Measurements from ENCODE around the gene SETD1A.

Gene SETD1A

DNA sequence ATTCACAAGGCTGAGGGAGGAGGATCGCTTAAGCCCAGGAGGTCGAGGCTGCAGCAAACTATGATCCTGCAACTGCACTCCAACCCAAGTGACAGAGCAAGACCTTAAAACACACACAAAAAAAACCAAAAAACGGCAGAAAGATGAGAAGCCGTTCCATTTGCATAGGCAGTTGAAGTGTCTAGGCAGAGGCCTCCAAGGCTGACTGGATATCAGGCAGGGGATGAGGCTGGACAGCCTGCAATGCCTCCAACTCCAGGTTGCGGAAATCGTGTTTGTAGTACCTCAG is 36.2 kb upstream of the SETD1A start:
- Histone ChIP-seq H3K27ac (replicated peaks) (no peak overlapping the region), H3K27me3 (ENCODE audit: insufficient read depth, poor library complexity, severe bottlenecking) (no peaks in the 10 kb centered on the region), H3K4me3 (replicated peaks; ENCODE audit: insufficient read depth, low read length) (peak overlapping the region; percentile 67)
- DNase-seq (ENCODE audit: low read depth in 1 of 2, low spot score in 1 of 2), result no peak
- TF ChIP-seq REST (IDR thresholded peaks at IDR 0.05; ENCODE audit: insufficient replicate concordance, low read depth) (no peak), POLR2AphosphoS5 (IDR thresholded peaks at IDR 0.05; ENCODE audit: low read depth) (no peak), GABPA (IDR thresholded peaks at IDR 0.05; ENCODE audit: low read depth) (no peak), SPI1 (IDR thresholded peaks at IDR 0.05; ENCODE audit: borderline replicate concordance, low read depth) (no peak)
- TF ChIP-seq, protein P1, sequence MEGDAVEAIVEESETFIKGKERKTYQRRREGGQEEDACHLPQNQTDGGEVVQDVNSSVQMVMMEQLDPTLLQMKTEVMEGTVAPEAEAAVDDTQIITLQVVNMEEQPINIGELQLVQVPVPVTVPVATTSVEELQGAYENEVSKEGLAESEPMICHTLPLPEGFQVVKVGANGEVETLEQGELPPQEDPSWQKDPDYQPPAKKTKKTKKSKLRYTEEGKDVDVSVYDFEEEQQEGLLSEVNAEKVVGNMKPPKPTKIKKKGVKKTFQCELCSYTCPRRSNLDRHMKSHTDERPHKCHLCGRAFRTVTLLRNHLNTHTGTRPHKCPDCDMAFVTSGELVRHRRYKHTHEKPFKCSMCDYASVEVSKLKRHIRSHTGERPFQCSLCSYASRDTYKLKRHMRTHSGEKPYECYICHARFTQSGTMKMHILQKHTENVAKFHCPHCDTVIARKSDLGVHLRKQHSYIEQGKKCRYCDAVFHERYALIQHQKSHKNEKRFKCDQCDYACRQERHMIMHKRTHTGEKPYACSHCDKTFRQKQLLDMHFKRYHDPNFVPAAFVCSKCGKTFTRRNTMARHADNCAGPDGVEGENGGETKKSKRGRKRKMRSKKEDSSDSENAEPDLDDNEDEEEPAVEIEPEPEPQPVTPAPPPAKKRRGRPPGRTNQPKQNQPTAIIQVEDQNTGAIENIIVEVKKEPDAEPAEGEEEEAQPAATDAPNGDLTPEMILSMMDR (IDR thresholded peaks at IDR 0.05; ENCODE audit: insufficient read depth, low read length), result no peak

DNA sequence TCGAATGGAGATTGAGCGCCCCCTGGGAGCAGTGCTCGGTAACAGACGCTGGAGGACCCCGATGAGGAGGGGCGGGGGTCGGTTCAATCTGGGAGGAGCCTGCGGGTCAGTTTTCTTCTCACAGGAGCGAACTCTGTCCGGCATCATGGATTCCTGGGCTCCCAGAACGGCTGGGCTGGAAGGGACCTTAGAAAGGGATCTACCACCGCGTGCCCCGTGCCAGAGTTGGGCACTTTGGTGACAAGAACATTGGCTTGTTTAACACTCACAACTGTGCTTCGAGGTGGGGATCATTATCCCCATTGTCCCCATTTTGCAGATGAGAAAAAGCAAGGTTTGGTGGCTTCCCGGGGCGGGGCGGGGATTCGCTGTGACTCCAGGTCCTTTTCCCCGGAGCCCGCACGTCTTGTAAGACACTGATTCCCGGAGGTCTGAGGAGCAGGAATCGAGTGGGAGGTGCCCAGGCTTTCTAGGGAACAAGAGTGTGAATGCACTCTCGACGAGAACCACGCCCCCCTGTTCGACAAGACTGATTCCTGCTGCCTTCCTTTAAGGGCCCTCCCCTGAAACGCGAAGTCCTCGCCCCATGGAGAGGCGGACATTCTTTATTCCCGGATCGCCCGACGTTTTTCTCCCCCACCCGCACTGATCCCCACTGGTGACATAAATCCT is 35.7 kb upstream of the SETD1A start:
- H3K27ac ChIP-seq (replicated peaks), result peak overlapping the region; percentile 51
- TF ChIP-seq REST (IDR thresholded peaks at IDR 0.05; ENCODE audit: insufficient replicate concordance, low read depth), result no peak
- TF ChIP-seq GABPA (IDR thresholded peaks at IDR 0.05; ENCODE audit: low read depth), result no peak
- TF ChIP-seq, protein P1 (IDR thresholded peaks at IDR 0.05; ENCODE audit: insufficient read depth, low read length), result peak; percentile 90
- TF ChIP-seq SPI1 (IDR thresholded peaks at IDR 0.05; ENCODE audit: borderline replicate concordance, low read depth), result no peak
- TF ChIP-seq POLR2AphosphoS5 (IDR thresholded peaks at IDR 0.05; ENCODE audit: low read depth), result no peak
- no peaks in the 10 kb centered on the region for H3K27me3 ChIP-seq (ENCODE audit: insufficient read depth, poor library complexity, severe bottlenecking)
- H3K4me3 ChIP-seq (replicated peaks; ENCODE audit: insufficient read depth, low read length), result peak overlapping the region; percentile 67
- peak; percentile 75 to 91 for DNase-seq (ENCODE audit: low read depth in 1 of 2, low spot score in 1 of 2)

DNA sequence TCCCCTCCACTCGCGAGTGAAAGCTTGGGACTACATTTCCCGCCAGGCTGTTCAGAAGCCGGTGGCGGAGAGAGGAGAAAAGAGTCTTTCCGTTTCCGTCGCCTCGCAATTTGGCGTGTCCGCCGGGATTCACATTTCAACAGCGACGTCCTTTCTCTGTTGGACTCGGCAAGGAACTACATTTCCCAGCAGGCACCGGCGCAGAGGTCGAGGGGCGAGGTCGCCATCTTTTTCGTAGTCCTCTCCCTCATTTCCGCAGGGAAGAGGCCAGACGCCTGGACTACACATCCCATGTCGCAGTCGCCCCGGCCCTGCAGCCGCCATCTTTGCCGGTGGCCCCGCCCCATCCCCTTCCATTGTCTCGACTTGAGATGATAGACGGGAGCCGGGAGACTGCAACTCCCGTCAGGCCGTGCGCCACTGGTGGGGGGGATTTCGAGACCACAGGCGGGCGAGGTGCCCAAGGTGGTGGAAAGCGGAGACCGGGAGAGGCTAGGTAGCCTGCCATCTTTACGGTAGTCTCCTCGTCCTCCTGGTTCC is 35.1 kb upstream of the SETD1A start:
- peak overlapping the region; percentile 73 for H3K4me3 ChIP-seq (replicated peaks; ENCODE audit: insufficient read depth, low read length)
- no peaks in the 10 kb centered on the region for H3K27me3 ChIP-seq (ENCODE audit: insufficient read depth, poor library complexity, severe bottlenecking)
- H3K27ac ChIP-seq (replicated peaks), result peak overlapping the region; percentile 92
- DNase-seq (ENCODE audit: low read depth in 1 of 2, low spot score in 1 of 2), result peak; percentile 99 to 100
- no peak for TF ChIP-seq REST (IDR thresholded peaks at IDR 0.05; ENCODE audit: insufficient replicate concordance, low read depth)
- peak; percentile 23; the same call in 1 of the 2 replicates for TF ChIP-seq SPI1 (IDR thresholded peaks at IDR 0.05; ENCODE audit: borderline replicate concordance, low read depth)
- TF ChIP-seq, protein P1 (IDR thresholded peaks at IDR 0.05; ENCODE audit: insufficient read depth, low read length), result no peak
- peak; percentile 97 for TF ChIP-seq GABPA (IDR thresholded peaks at IDR 0.05; ENCODE audit: low read depth)
- peak; percentile 0; the same call in 1 of the 2 replicates for TF ChIP-seq POLR2AphosphoS5 (IDR thresholded peaks at IDR 0.05; ENCODE audit: low read depth)
